HepG2 (cell line): ENCODE measurements around the gene VPS52. TPM values are rescaled to one million over a fixed set of nuclear protein-coding genes. Genes with fewer than 3 reads are reported as not detected.
A peak's percentile ranks its signal among the peaks of the same experiment; 100 is the strongest.

Source experiments
- ATF2 ChIP-seq: sonication (generic); formaldehyde crosslinking; IDR thresholded peaks from 2 replicates; pipeline ENCODE4 v1.4.0; 2020; ENCODE audit warnings: missing genetic modification reagents
- CCAR2 ChIP-seq: fragments of 200-400 bp; formaldehyde crosslinking; optimal IDR thresholded peaks from 2 replicates; pipeline ENCODE3; 2018; ENCODE audit warnings: low read depth, mild to moderate bottlenecking, low read length, moderate library complexity
- CERS6 ChIP-seq: sonication (generic); formaldehyde crosslinking; IDR thresholded peaks from 2 replicates; pipeline ENCODE4 v1.5.0; 2020; ENCODE audit warnings: missing genetic modification reagents
- CREM ChIP-seq, 2 experiments: sonication (generic) in 1 of 2; formaldehyde crosslinking in 1 of 2; IDR thresholded peaks; 2 replicates each; pipeline versions ENCODE4 v1.4.0 to v1.6.1; 2016 to 2020; ENCODE audit warnings: antibody characterized with exemption in 1 of 2, mild to moderate bottlenecking in 1 of 2, missing genetic modification reagents in 1 of 2
- CTCF ChIP-seq: sonication (generic); formaldehyde crosslinking; IDR thresholded peaks from 2 replicates; pipeline ENCODE4 v1.5.0; 2020; ENCODE audit warnings: mild to moderate bottlenecking, missing genetic modification reagents, moderate library complexity
- DMAP1 ChIP-seq: IDR thresholded peaks from 2 replicates; pipeline ENCODE4 v1.6.1; 2016
- EP300 ChIP-seq, 3 experiments: sonication (generic) in 1 of 3; formaldehyde crosslinking in 1 of 3; IDR thresholded peaks; 2 replicates each; pipeline versions ENCODE4 v1.5.1 to v1.6.1; 2011 to 2020; ENCODE audit warnings: low read depth in 2 of 3, low read length in 2 of 3, borderline replicate concordance in 1 of 3, improper control_type of control experiment in 1 of 3, mild to moderate bottlenecking in 1 of 3, missing genetic modification reagents in 1 of 3, moderate library complexity in 1 of 3
- EZH2 ChIP-seq: conservative IDR thresholded peaks from 2 replicates; pipeline ENCODE4 v1.6.1; 2012; ENCODE audit warnings: mild to moderate bottlenecking, low read depth, low read length, moderate library complexity
- FOXC1 ChIP-seq: sonication (generic); formaldehyde crosslinking; IDR thresholded peaks from 2 replicates; pipeline ENCODE4 v1.8.0; 2022; ENCODE audit warnings: mild to moderate bottlenecking, missing genetic modification reagents, borderline replicate concordance
- HNF1B ChIP-seq: sonication (generic); formaldehyde crosslinking; IDR thresholded peaks from 2 replicates; pipeline ENCODE4 v1.5.1; 2020; ENCODE audit warnings: mild to moderate bottlenecking, moderate library complexity, missing genetic modification reagents
- KDM6A ChIP-seq: IDR thresholded peaks from 2 replicates; pipeline ENCODE4 v1.6.1; 2016; ENCODE audit warnings: low read depth
- KLF12 ChIP-seq: sonication (generic); formaldehyde crosslinking; IDR thresholded peaks from 2 replicates; pipeline ENCODE4 v1.4.0; 2020; ENCODE audit warnings: missing genetic modification reagents, borderline replicate concordance
- NONO ChIP-seq, 2 experiments: fragments of 450-650 bp in 1 of 2; sonication (generic) in 1 of 2; formaldehyde crosslinking in 1 of 2; IDR thresholded peaks in 1 of 2; conservative IDR thresholded peaks in 1 of 2; 2 replicates each; pipeline versions ENCODE4 v1.6.1 to v1.8.0; 2017 to 2022; ENCODE audit warnings: mild to moderate bottlenecking in 1 of 2, missing genetic modification reagents in 1 of 2, moderate library complexity in 1 of 2
- PHF20 ChIP-seq: sonication (generic); formaldehyde crosslinking; IDR thresholded peaks from 2 replicates; pipeline ENCODE4 v1.5.0; 2020; ENCODE audit warnings: mild to moderate bottlenecking, missing genetic modification reagents
- SIX4 ChIP-seq: sonication (generic); formaldehyde crosslinking; IDR thresholded peaks from 2 replicates; pipeline ENCODE4 v1.4.0; 2020; ENCODE audit warnings: missing genetic modification reagents
- SRY ChIP-seq: sonication (generic); formaldehyde crosslinking; IDR thresholded peaks from 2 replicates; pipeline ENCODE4 v1.8.0; 2022; ENCODE audit warnings: mild to moderate bottlenecking, missing genetic modification reagents
- ZEB1 ChIP-seq: IDR thresholded peaks from 2 replicates; pipeline ENCODE4 v1.6.1; 2012; ENCODE audit warnings: mild to moderate bottlenecking, low read depth, inconsistent platforms; ENCODE audit not compliant: insufficient replicate concordance
- ZNF180 ChIP-seq: sonication (generic); formaldehyde crosslinking; IDR thresholded peaks from 2 replicates; pipeline ENCODE4 v1.4.0; 2020; ENCODE audit warnings: low read depth, missing genetic modification reagents, borderline replicate concordance
- ZNF263 ChIP-seq: sonication (generic); formaldehyde crosslinking; IDR thresholded peaks from 2 replicates; pipeline ENCODE4 v1.4.0; 2020; ENCODE audit warnings: missing genetic modification reagents
- ZNF3 ChIP-seq: IDR thresholded peaks from 2 replicates; pipeline ENCODE4 v1.7.0; 2017; ENCODE audit warnings: inconsistent platforms
- ZNF547 ChIP-seq: sonication (generic); formaldehyde crosslinking; IDR thresholded peaks from 2 replicates; pipeline ENCODE4 v1.5.1; 2020; ENCODE audit warnings: mild to moderate bottlenecking, missing genetic modification reagents
- ZNF75D ChIP-seq: sonication (generic); formaldehyde crosslinking; IDR thresholded peaks from 2 replicates; pipeline ENCODE4 v1.8.1; 2023; ENCODE audit warnings: missing genetic modification reagents, mild to moderate bottlenecking, borderline replicate concordance
- ZSCAN21 ChIP-seq: sonication (generic); formaldehyde crosslinking; IDR thresholded peaks from 2 replicates; pipeline ENCODE4 v1.8.0; 2022; ENCODE audit warnings: mild to moderate bottlenecking, missing genetic modification reagents, moderate library complexity, borderline replicate concordance
- ZSCAN30 ChIP-seq: sonication (generic); formaldehyde crosslinking; IDR thresholded peaks from 2 replicates; pipeline ENCODE4 v1.5.0; 2020; ENCODE audit warnings: mild to moderate bottlenecking, missing genetic modification reagents
- polyA plus RNA-seq, 8 experiments: library from polyadenylated mRNA; depleted of rRNA in 3 of 8; stranded (reverse) in 7 of 8; unstranded in 1 of 8; fragments of >200 nt; fragmentation: Illumina TruSeq in 4 of 8; extraction: Trizol in 4 of 8; gene quantifications; 2 replicates each; pipeline versions ENCODE4 v1.2.1 to v1.2.3, GENCODE V29; 2011 to 2016; ENCODE audit warnings: low read depth in 4 of 8, missing spikeins in 1 of 8, mixed read lengths in 1 of 8; ENCODE audit not compliant: insufficient read depth in 1 of 8
- total RNA-seq, 5 experiments: library from RNA; depleted of rRNA; stranded (reverse); fragments of >200 nt; fragmentation: Illumina TruSeq; extraction: Trizol; gene quantifications; 2 replicates each; pipeline ENCODE4 v1.2.3, GENCODE V29; 2016; ENCODE audit warnings: low read depth in 1 of 5

Gene VPS52
- total and polyA plus RNA-seq, 2 of the 13 experiments (the other 11 are each of a cell fraction or from before 2014, with no cell fraction given) = 48.9 to 85.5 TPM

- TF ChIP-seq ZEB1 (no peak), PHF20 (0 out of 2 replicates have a peak, but pooled peaks have one; percentile 37), SIX4 (peak; percentile 89), CREM (IDR thresholded peaks at IDR 0.05) (no peak), CREM (CRISPR knock-in tag; IDR thresholded peaks at IDR 0.05) (no peak), DMAP1 (CRISPR knock-in tag) (no peak), HNF1B (peak; percentile 72), CTCF (peak; percentile 83), CERS6 (CRISPR knock-in tag) (no peak), FOXC1 (CRISPR knock-in tag) (peak; percentile 73; the same call in 1 of the 2 replicates), CCAR2 (peak; percentile 64), ZNF547 (CRISPR knock-in tag) (no peak), ZSCAN30 (no peak), EP300 (IDR thresholded peaks at IDR 0.05; ENCODE audit: low read depth in 2 of 2, low read length in 2 of 2) (no peak), EP300 (CRISPR knock-in tag; IDR thresholded peaks at IDR 0.05; ENCODE audit: borderline replicate concordance) (no peak; the same call in 1 of the 2 replicates), SRY (no peak), ZNF180 (CRISPR knock-in tag) (no peak), ZNF263 (CRISPR knock-in tag) (no peak), KDM6A (CRISPR knock-in tag) (0 out of 2 replicates have a peak, but pooled peaks have one; percentile 5), EZH2 (no peak), ZNF75D (no peak), ZSCAN21 (CRISPR knock-in tag) (no peak), KLF12 (CRISPR knock-in tag) (no peak), ZNF3 (CRISPR knock-in tag) (no peak), NONO (IDR thresholded peaks at IDR 0.05) (no peak), NONO (CRISPR knock-in tag; conservative IDR thresholded peaks at IDR 0.05) (0 out of 2 replicates have a peak, but pooled peaks have one; percentile 40), ATF2 (peak; percentile 66; the same call in 1 of the 2 replicates)
Measured at GRCh38 chr6:33279971-33280511, 8.4 kb upstream of the VPS52 start (continued).
